T-helper 2 cell treated with Interferon-gamma antibody and Interleukin-4, amounts not matched to agents 5 μg/mL and 100 μg/mL, for 36 hours (primary cell): Measurements from ENCODE around the gene EFR3B.

Source experiments
- DNase-seq: peaks from one replicate; pipeline ENCODE4 v3.0.0; 2021; ENCODE audit warnings: low spot score
- H3K27ac Mint-ChIP-seq: one replicate; pipeline ENCODE4 v1.8.0; 2021; ENCODE audit warnings: mild to moderate bottlenecking, mixed read lengths
- H3K27me3 Mint-ChIP-seq: one replicate; pipeline ENCODE4 v1.8.0; 2021; ENCODE audit warnings: low read depth, mixed read lengths
- H3K36me3 Mint-ChIP-seq: one replicate; pipeline ENCODE4 v1.8.0; 2021; ENCODE audit warnings: low read depth, mixed read lengths
- H3K4me1 Mint-ChIP-seq: one replicate; pipeline ENCODE4 v1.8.0; 2021; ENCODE audit warnings: low read depth, mixed read lengths
- H3K4me3 Mint-ChIP-seq: one replicate; pipeline ENCODE4 v1.8.0; 2022; ENCODE audit warnings: mild to moderate bottlenecking, moderate library complexity, mixed read lengths
- H3K9me3 Mint-ChIP-seq: one replicate; pipeline ENCODE4 v1.8.0; 2021; ENCODE audit warnings: mixed read lengths

Gene EFR3B

DNA sequence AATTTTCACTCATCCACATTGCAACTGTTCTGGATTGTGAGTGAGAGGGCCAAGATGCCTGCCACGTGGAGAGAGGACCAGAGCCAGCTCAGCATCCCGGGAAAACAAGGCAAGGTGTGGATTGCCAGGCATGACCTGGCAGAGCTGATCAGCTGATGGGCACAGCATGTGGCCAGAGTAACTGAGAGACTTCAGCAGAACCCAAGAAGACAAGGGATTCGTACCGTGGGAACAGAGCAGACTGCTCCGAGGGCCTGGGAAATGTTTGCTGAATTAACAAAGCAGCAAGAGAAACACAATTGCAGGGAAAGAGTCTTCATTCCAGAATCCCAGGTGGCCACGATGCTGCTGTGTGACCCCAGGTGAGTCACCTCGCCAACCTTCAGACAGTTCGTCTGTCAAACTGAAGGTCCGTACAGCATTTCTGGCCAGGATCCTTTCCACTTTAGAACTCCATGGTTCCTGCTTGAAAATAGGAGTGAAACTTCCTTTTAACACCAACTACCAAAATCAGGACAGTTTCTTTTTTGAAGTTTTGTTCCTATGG lies 152.8 kb downstream of the EFR3B start:
- peaks cover 14% of the 10 kb centered on the region for H3K27me3 Mint-ChIP-seq
- H3K9me3 Mint-ChIP-seq, result no peaks in the 10 kb centered on the region
- DNase-seq, result no peak
- H3K27ac Mint-ChIP-seq, result no peak overlapping the region
- no peak overlapping the region for H3K4me3 Mint-ChIP-seq
- peaks cover 4% of the 10 kb centered on the region for H3K4me1 Mint-ChIP-seq
- no peaks in the 10 kb centered on the region for H3K36me3 Mint-ChIP-seq

DNA sequence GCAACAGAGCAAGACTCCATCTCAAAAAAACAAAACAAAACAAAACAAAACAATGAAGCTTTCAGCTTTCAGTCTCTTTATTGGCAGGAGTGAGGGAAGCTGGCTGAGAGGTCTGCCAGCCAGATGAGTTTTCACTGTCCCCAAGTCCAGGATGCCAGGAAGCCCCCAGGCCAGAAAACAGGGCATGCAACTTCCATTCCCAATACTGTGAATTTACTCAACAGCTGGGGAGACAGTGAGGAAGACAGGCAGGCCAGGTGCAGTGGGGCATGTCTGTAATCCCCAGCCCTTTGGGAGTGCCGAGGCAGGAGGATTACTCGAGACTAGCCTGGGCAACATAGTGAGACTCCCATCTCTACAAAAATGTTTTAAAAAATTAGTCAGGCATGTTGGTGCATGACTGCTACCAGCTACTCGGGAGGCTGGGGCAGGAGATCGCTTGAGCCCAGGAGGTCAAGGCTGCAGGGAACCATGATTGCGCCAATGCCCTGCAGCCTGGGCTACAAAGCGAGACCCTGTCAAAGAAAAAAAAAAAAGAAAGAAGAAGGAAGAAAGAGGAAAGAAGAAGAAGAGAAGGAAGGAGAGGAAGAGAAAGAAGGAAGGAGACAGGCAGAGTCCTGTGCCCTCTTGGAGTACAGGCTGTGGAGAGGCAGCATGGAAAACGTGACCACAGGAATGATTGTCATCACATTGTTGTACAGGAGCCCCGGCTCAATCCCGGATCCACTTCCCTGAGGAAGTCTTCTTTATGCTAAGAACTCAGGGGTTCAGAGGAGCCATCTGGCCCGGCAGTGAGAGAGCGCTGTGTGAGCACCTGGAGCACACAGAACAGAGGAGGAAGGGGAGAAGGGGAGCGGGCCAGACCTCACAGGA lies 155.7 kb downstream of the EFR3B start:
- H3K9me3 Mint-ChIP-seq, result no peaks in the 10 kb centered on the region
- no peak overlapping the region for H3K27ac Mint-ChIP-seq
- peaks cover 7% of the 10 kb centered on the region for H3K27me3 Mint-ChIP-seq
- DNase-seq, result no peak
- peaks cover 5% of the 10 kb centered on the region for H3K4me1 Mint-ChIP-seq
- no peak overlapping the region for H3K4me3 Mint-ChIP-seq
- no peaks in the 10 kb centered on the region for H3K36me3 Mint-ChIP-seq

DNA sequence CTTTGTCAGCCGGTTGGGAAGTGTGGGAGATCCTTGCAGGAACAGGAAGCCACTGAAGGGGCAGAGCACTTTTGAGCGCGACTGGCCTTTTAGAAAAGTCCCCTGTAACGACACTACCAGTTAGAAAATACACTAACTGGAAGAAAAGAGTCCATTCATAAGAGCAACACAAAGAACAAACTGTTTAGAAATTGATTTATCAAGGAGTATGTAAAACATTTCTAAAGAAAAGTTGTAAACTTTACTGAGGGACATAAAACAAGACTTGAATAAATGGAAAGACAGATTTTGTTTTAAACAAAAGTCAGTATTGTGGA lies 156.3 kb downstream of the EFR3B start:
- Mint-ChIP-seq H3K36me3 (no peaks in the 10 kb centered on the region), H3K4me3 (no peak overlapping the region), H3K4me1 (peaks cover 5% of the 10 kb centered on the region), H3K27ac (no peak overlapping the region), H3K9me3 (no peaks in the 10 kb centered on the region), H3K27me3 (peaks cover 7% of the 10 kb centered on the region)
- no peak for DNase-seq

DNA sequence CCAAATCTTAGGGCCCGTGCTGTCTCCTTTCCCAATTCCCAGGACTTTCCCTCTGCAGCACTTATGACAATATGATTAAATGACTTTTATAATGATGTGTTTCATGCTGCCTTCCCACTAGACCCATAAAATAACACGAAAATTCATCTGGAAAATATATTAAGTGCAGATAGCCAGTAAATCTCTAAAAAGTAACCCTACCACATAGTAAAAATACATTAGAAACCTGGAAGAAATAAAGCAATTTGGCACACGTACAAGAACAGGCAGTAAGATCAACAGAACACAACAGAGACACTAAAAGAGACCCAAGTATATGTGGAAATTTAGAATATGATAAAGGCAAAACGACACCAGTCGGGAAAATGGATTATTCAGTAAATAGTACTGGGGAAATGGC lies 156.7 kb downstream of the EFR3B start:
- no peaks in the 10 kb centered on the region for H3K36me3 Mint-ChIP-seq
- no peak overlapping the region for H3K4me3 Mint-ChIP-seq
- DNase-seq, result no peak
- H3K27me3 Mint-ChIP-seq, result peaks cover 7% of the 10 kb centered on the region
- H3K27ac Mint-ChIP-seq, result no peak overlapping the region
- no peaks in the 10 kb centered on the region for H3K9me3 Mint-ChIP-seq
- peaks cover 5% of the 10 kb centered on the region for H3K4me1 Mint-ChIP-seq

DNA sequence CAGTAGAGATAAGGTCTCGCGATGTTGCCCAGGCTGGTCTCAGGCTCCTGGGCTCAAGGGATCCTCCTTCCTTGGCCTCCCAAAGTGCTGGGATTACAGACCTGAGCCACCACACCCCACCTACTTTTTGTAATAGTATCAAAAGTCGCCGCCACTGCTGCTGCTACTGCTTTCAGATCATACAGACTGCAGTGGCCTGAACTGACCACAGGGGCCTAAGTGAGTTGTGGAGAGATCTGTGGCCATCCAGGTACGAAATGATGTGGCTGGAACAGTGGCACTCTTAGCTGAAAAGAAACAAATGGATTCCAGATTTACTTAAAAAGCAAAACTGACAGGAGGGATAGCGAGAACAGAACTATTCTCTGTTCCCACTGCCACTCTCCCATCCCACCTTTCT lies 159.4 kb downstream of the EFR3B start:
- Mint-ChIP-seq H3K36me3 (no peaks in the 10 kb centered on the region), H3K9me3 (no peaks in the 10 kb centered on the region), H3K4me1 (peaks cover 5% of the 10 kb centered on the region), H3K27ac (no peak overlapping the region), H3K27me3 (peaks cover 7% of the 10 kb centered on the region), H3K4me3 (no peak overlapping the region)
- no peak for DNase-seq

DNA sequence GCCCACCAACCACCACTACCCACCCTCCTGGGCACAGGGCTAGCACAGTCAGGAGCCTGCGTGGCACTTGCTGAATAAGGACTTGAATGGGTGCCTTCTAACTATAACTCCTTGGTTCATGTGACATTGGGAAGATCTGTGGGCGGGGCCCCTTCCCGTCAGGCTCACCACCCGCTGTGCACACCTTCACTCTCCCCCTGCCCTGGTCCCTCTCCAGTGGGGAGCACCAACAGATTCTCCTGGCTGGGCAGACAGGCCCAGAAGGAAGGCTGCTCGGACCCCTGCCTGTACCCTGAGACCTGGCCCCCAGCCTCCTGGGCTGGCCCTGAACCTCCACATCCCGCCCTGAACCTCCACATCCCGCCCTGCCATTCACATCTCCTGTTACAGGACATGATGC lies 159.9 kb downstream of the EFR3B start:
- no peak for DNase-seq

DNA sequence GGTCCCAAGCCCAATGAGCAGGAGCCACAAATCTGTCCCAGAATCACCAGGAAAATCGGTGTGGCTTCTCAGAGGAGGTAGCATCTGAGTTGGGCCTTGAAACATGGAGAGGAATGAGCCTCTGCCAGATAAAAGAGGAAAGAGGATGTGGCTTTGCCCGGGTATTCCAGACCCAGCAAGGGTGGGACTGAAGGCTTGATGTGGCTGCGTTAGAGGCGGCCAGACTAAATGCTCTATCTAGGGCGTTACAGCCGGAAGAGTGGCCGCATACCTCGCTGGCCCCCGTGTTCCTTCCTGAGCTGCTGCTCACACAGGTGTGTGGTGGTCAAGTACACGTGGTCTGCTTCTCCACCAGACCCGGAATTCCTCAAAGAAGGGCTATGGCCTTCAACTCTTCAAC lies 160.4 kb downstream of the EFR3B start:
- no peaks in the 10 kb centered on the region for H3K9me3 Mint-ChIP-seq
- H3K27ac Mint-ChIP-seq, result no peak overlapping the region
- H3K36me3 Mint-ChIP-seq, result no peaks in the 10 kb centered on the region

More for the DNA sequence above, 159.9 kb downstream of the EFR3B start:
- no peaks in the 10 kb centered on the region for H3K9me3 Mint-ChIP-seq
- H3K36me3 Mint-ChIP-seq, result no peaks in the 10 kb centered on the region
- H3K27me3 Mint-ChIP-seq, result peaks cover 7% of the 10 kb centered on the region
- no peak overlapping the region for H3K4me3 Mint-ChIP-seq
- H3K4me1 Mint-ChIP-seq, result peaks cover 3% of the 10 kb centered on the region
- H3K27ac Mint-ChIP-seq, result no peak overlapping the region

DNA sequence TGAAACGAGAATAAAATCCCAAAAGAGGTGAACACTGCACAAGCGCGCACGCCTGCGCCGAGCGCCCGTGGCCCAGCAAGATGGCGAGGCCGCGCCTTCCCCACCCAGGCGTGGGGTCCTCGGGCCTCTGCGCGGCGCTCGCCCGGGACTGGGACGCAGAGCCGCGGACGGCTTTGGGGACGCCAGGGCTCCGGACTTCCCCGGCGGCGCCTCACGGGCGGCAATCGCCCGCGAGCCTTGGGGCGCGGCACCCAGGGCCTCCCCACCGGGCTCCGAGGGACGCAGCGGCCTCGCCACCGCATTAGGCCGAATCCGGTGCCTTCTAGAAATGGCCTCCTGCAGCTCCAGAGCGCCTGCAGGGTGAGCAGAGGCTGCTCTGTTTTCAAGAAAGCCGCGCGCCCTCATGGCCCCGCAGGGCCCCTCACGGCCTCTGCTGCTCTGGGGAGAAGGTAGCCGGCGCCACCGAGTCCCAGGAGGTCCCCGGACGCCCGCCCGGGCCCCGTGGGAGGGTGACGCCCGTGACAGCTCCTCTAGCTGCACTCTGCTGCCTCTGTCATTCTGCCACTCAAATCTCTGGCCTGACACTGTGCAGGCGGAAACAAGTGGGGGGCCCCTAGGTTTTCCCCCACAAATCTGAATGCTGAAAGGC lies 162.4 kb downstream of the EFR3B start:
- H3K27ac Mint-ChIP-seq, result no peak overlapping the region
- no peak for DNase-seq
- H3K9me3 Mint-ChIP-seq, result no peaks in the 10 kb centered on the region
- no peaks in the 10 kb centered on the region for H3K36me3 Mint-ChIP-seq
- H3K4me1 Mint-ChIP-seq, result peaks cover 7% of the 10 kb centered on the region
- no peak overlapping the region for H3K4me3 Mint-ChIP-seq
- no peaks in the 10 kb centered on the region for H3K27me3 Mint-ChIP-seq

More for the DNA sequence above, 160.4 kb downstream of the EFR3B start:
- no peak overlapping the region for H3K4me3 Mint-ChIP-seq
- peaks cover 7% of the 10 kb centered on the region for H3K27me3 Mint-ChIP-seq
- no peak for DNase-seq
- peaks cover 6% of the 10 kb centered on the region for H3K4me1 Mint-ChIP-seq

DNA sequence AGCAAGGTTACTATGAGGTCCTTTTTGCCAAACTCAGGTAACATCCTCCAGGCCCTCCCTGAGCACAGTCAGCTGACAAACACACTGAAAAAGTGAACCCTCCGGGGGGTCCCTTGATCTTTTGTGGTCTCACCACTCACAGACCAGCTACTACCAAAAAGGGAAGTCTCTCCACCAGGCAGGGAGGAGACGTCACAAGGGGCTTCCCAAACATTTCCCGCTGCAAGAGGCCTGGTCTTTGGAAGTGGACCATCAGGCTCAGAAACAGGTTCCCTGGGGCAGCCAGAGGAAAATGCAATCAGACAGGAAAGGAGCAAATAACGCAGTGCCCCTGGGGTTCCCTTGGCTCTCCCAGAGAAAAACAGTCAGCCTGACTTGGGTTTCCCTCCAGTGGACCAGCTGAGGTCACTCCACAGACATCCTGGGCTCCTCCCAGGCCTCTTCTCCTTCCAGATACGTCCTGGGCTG lies 165.2 kb downstream of the EFR3B start:
- H3K27ac Mint-ChIP-seq, result no peak overlapping the region
- peaks cover 24% of the 10 kb centered on the region for H3K4me1 Mint-ChIP-seq
- H3K9me3 Mint-ChIP-seq, result no peaks in the 10 kb centered on the region
- H3K27me3 Mint-ChIP-seq, result no peaks in the 10 kb centered on the region
- H3K4me3 Mint-ChIP-seq, result no peak overlapping the region
- DNase-seq, result no peak
- no peaks in the 10 kb centered on the region for H3K36me3 Mint-ChIP-seq
